Measurements from ENCODE around the gene DOCK10.

DNA sequence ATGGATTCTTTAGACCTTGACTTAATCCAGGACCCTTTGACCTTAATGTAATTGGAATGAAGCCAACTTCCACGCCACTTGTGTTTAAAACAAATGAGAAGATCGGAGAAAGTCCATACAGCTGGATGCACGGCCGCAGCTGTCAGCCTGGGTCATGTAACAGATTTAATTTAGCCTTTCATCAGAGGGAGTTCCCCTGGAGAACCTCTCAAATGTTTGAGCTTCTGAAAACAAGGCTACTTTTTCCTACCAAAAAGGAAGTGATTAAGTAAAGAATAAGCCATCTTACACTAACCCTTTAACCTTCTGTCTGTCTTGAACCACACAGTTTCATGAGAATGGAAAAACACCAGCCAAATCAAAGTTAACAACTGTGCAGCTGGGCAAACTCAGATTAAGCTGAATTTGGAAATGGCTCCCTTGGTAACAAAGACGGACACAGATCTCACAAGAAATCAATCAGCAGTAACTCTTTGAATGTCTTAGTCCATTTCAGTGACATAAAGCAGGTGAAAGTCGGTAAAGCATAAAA lies 103.6 kb downstream of the DOCK10 start:
- TF ChIP-seq HOXA7 (CRISPR knock-in tag; IDR thresholded peaks at IDR 0.05; ENCODE audit: borderline replicate concordance) = no peak
- no peak for TF ChIP-seq SETDB1 (IDR thresholded peaks at IDR 0.05; ENCODE audit: insufficient read length, low read length)
- TF ChIP-seq CTCF (tag by site-specific recombination; IDR thresholded peaks at IDR 0.05) = no peak
- no peak for TF ChIP-seq SALL2 (tag by site-specific recombination; IDR thresholded peaks at IDR 0.05; ENCODE audit: borderline replicate concordance)
- TF ChIP-seq ZNF10 (tag by site-specific recombination; IDR thresholded peaks at IDR 0.05) = no peak
- no peak for TF ChIP-seq ZNF157 (tag by site-specific recombination; IDR thresholded peaks at IDR 0.05)
- TF ChIP-seq, protein P1, sequence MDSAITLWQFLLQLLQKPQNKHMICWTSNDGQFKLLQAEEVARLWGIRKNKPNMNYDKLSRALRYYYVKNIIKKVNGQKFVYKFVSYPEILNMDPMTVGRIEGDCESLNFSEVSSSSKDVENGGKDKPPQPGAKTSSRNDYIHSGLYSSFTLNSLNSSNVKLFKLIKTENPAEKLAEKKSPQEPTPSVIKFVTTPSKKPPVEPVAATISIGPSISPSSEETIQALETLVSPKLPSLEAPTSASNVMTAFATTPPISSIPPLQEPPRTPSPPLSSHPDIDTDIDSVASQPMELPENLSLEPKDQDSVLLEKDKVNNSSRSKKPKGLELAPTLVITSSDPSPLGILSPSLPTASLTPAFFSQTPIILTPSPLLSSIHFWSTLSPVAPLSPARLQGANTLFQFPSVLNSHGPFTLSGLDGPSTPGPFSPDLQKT (IDR thresholded peaks at IDR 0.05; ENCODE audit: borderline replicate concordance, low read depth, low read length) = no peak
- no peak for TF ChIP-seq ZFP69B (tag by site-specific recombination; IDR thresholded peaks at IDR 0.05)
- no peak for TF ChIP-seq GFI1B (tag by site-specific recombination; IDR thresholded peaks at IDR 0.05)
- TF ChIP-seq REST (tag by site-specific recombination; IDR thresholded peaks at IDR 0.05) = no peak
